ENCODE data around the gene MAP2K7.
"Not testable (repeated sequence)": the region's sequence is repeated elsewhere in the genome, so short reads cannot be mapped to it uniquely, and the experiment has no call there.

Gene MAP2K7

GRCh38 chr19:7925171-7925851, 21.6 kb downstream of the MAP2K7 start:
- Histone ChIP-seq H3K4me1 (ENCODE audit: control insufficient read depth, insufficient read depth, low read length) (peaks cover 55% of the 10 kb centered on the region), H3K27me3 (ENCODE audit: control insufficient read depth, insufficient read depth, low read length) (no peaks in the 10 kb centered on the region), H3K4me3 (ENCODE audit: low read length) (peak overlapping the region; percentile 55), H3K9me3 (replicated peaks; ENCODE audit: low read length) (no peaks in the 10 kb centered on the region), H3K4me2 (ENCODE audit: low read length) (peak overlapping the region; percentile 69), H3K36me3 (ENCODE audit: insufficient read depth, low read length) (peaks cover 22% of the 10 kb centered on the region), H3K9ac (ENCODE audit: low read depth, low read length) (no peak overlapping the region)

GRCh38 chr19:7926021-7926726, 22.5 kb downstream of the MAP2K7 start, which contains the start of gene CTXN1:
TSS of gene CTXN1 (minus strand) at chr19:7926135. CDS start at chr19:7925538, 597 bp downstream.
- peak within 1 kb of the TSS; percentile 87 for H3K4me2 ChIP-seq (ENCODE audit: low read length)
- H3K27me3 ChIP-seq (ENCODE audit: control insufficient read depth, insufficient read depth, low read length), result no peaks in the 10 kb centered on the region
- peak within 1 kb of the TSS; percentile 52 for H3K9ac ChIP-seq (ENCODE audit: low read depth, low read length)
- H3K4me1 ChIP-seq (ENCODE audit: control insufficient read depth, insufficient read depth, low read length), result peaks cover 56% of the 10 kb centered on the region
- H3K9me3 ChIP-seq (replicated peaks; ENCODE audit: low read length), result no peaks in the 10 kb centered on the region
- peak within 1 kb of the TSS; percentile 72 for H3K4me3 ChIP-seq (ENCODE audit: low read length)
- H3K36me3 ChIP-seq (ENCODE audit: insufficient read depth, low read length), result peaks cover 30% of the 10 kb centered on the region

DNA sequence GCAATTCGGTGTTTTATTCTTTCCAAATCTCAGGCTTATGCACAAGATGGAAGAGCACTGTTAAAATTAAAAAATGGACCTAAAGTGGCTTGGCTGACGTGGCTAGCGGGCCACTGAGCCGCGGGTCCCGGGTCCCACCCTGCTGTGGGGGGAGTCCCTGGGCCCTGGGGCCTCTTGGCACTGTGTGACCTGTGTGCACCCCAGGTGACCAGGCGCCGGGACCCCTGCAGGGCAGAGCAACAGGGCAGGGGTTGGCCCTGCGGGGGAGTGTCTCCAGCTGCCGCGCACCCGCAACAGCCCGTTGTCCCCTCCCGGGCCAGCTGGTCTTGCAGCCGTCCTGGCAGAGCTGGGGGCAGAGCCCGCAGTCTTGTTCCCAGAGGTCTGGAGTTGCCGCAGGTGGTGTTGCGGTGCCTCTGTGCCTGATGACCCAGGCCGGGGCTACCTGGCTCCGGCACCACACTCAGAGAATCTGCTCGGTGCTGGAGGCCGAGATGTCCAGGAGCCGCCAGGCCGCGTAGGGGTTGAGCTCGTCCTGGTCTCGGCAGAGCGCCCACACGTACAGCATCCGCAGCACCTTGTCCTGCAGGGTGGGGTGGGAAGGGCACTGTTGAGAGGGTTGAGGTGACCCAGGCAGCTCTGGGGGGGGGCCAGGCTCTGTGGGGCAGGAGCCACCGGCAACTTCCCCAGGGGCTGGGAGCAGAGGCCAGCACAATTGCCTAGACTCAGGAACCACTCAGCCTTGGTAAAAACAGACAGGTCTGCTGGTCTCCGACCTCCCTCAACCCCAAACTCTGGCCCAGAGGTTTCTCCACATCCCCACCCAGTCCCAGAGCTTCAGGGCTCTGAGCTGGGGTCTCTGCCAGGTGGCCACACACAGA, 23.3 kb downstream of the MAP2K7 start:
- Histone ChIP-seq H3K27me3 (ENCODE audit: control insufficient read depth, insufficient read depth, low read length) (no peaks in the 10 kb centered on the region), H3K4me2 (ENCODE audit: low read length) (peak overlapping the region; percentile 87), H3K9me3 (replicated peaks; ENCODE audit: low read length) (no peaks in the 10 kb centered on the region), H3K36me3 (ENCODE audit: insufficient read depth, low read length) (peaks cover 35% of the 10 kb centered on the region), H3K4me1 (ENCODE audit: control insufficient read depth, insufficient read depth, low read length) (peaks cover 48% of the 10 kb centered on the region), H3K9ac (ENCODE audit: low read depth, low read length) (no peak overlapping the region), H3K4me3 (ENCODE audit: low read length) (no peak overlapping the region)

GRCh38 chr19:7927605-7928333, 24.1 kb downstream of the MAP2K7 start:
- peak overlapping the region; percentile 61 for H3K4me2 ChIP-seq (ENCODE audit: low read length)
- H3K9ac ChIP-seq (ENCODE audit: low read depth, low read length), result peak overlapping the region; percentile 55
- no peak overlapping the region for H3K4me3 ChIP-seq (ENCODE audit: low read length)
- no peaks in the 10 kb centered on the region for H3K27me3 ChIP-seq (ENCODE audit: control insufficient read depth, insufficient read depth, low read length)
- no peaks in the 10 kb centered on the region for H3K9me3 ChIP-seq (replicated peaks; ENCODE audit: low read length)
- H3K36me3 ChIP-seq (ENCODE audit: insufficient read depth, low read length), result peaks cover 35% of the 10 kb centered on the region
- peaks cover 44% of the 10 kb centered on the region for H3K4me1 ChIP-seq (ENCODE audit: control insufficient read depth, insufficient read depth, low read length)

DNA sequence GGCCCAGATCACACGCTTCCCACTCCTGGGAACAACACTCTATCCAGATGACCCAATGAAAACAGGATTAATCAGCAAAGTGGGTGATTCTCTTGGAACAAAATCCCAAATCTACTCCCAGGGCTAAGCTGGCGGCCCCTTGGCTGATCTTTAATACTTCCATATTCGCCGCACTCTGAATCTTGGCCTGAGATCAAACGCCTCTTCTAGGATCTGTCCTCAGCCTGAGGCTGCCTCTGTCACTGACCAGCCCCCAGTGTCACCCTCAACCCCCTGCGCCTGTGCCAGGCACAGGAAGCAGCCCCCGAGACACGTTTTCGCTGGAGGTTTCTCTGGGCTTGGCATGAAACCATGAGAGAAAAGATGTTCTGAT, 24.6 kb downstream of the MAP2K7 start:
- Histone ChIP-seq H3K27me3 (ENCODE audit: control insufficient read depth, insufficient read depth, low read length) (no peaks in the 10 kb centered on the region), H3K4me3 (ENCODE audit: low read length) (no peak overlapping the region), H3K36me3 (ENCODE audit: insufficient read depth, low read length) (peaks cover 35% of the 10 kb centered on the region), H3K4me2 (ENCODE audit: low read length) (peak overlapping the region; percentile 61), H3K4me1 (ENCODE audit: control insufficient read depth, insufficient read depth, low read length) (peaks cover 44% of the 10 kb centered on the region), H3K9ac (ENCODE audit: low read depth, low read length) (peak overlapping the region; percentile 55), H3K9me3 (replicated peaks; ENCODE audit: low read length) (no peaks in the 10 kb centered on the region)

DNA sequence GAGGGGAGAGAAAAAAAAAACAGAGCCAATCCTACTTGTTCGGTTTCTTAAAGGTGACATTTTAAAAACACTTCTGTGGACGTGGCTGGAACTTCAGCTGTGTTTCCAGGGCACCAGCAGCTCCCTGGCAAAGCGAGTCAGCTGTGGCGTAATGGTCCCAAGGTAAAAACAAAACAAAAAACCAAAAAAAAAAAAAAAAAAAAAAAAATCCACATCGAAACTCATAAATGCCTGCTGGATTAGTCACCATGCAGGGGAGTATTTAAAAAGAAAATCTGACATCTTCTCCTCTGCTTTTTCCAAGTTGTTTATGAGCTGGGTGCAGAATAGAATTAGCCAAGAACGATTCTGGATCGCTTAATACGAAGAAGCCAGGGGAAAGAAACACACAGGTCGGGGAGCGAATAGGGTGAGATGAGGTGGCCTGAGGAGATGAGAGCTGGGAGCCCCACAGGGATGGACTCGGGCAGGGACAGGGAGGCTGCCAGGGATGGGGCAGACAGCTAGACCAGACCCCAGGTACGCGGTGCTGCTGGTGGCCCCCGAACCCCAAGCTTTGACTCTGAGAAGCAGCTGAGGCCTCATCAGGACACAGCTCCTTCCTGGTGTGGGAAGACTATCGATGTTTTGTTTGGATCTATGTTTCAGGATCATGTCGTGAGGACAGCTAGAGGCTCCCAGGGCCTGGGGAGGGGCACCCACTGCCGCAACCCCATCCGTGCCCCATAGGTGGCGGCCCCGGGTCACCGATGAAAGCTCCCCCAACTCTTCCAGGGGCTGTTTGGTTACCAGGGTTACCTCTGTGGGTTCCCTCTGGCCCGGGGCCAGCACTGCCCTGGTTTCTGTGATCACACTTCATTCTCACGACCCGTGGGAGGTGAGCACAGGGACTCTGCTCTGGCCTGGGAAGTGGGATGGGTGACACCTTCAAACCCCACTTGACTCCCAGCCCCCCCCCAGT, 25.3 kb downstream of the MAP2K7 start:
- H3K4me1 ChIP-seq (ENCODE audit: control insufficient read depth, insufficient read depth, low read length), result peaks cover 44% of the 10 kb centered on the region
- H3K4me2 ChIP-seq (ENCODE audit: low read length), result peak overlapping the region; percentile 77
- peaks cover 40% of the 10 kb centered on the region for H3K36me3 ChIP-seq (ENCODE audit: insufficient read depth, low read length)
- no peaks in the 10 kb centered on the region for H3K27me3 ChIP-seq (ENCODE audit: control insufficient read depth, insufficient read depth, low read length)
- H3K9ac ChIP-seq (ENCODE audit: low read depth, low read length), result peak overlapping the region; percentile 67
- H3K4me3 ChIP-seq (ENCODE audit: low read length), result peak overlapping the region; percentile 52
- no peaks in the 10 kb centered on the region for H3K9me3 ChIP-seq (replicated peaks; ENCODE audit: low read length)

- not testable (repeated sequence) for H3K9me3 ChIP-seq (replicated peaks; ENCODE audit: low read length); H3K4me2 ChIP-seq (ENCODE audit: low read length); H3K4me3 ChIP-seq (ENCODE audit: low read length); H3K9ac ChIP-seq (ENCODE audit: low read depth, low read length); H3K27me3 ChIP-seq (ENCODE audit: control insufficient read depth, insufficient read depth, low read length)
- Histone ChIP-seq H3K4me1 (ENCODE audit: control insufficient read depth, insufficient read depth, low read length) (peaks cover 44% of the 10 kb centered on the region), H3K36me3 (ENCODE audit: insufficient read depth, low read length) (peaks cover 44% of the 10 kb centered on the region)
Observed at GRCh38 chr19:7930030-7930429, 26.4 kb downstream of the MAP2K7 start.

- Histone ChIP-seq H3K36me3 (ENCODE audit: insufficient read depth, low read length) (peaks cover 50% of the 10 kb centered on the region), H3K4me1 (ENCODE audit: control insufficient read depth, insufficient read depth, low read length) (peaks cover 41% of the 10 kb centered on the region), H3K4me2 (ENCODE audit: low read length) (no peak overlapping the region)
Observed at GRCh38 chr19:7930765-7931164, 27.1 kb downstream of the MAP2K7 start.

DNA sequence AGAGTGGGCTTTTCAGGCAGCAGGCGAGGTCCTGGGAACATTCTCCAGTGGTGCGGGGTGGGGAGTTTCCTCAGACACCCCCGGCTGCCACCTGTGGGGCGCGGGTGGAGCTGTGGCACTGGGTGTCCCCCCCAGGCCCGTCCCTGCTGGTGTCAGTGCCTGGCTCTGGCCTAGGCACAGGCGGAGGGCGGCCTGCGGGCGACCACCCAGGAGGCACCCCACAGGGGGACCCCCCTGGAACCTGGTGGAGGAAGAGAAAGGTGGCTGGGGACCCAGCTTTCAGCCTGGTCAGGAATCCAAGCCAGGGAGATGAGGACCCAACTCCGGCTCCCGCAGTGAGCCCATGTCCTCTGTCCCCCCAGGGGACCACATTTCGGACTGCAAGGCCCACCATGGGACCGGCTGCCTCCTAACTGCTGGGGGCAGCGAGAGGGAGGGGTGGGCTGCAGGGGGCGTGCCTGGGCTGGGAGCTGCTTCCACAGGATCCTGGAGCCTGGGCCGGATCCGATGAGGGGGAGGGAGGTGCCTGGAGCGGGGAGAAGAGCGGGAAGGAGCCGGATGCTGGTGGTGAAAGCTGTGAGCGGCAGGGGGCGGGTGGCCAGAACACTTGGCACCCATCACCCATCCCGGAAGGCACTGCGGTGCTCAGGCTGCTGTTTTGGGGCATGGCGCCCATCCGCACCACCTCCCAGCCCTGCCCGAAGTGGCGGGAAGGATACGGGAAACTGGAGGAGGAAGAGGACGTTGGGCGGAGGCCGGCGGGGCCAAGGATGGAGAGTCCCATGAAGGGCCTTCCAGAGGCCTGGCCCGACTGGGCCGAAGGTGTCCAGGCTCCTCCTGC, 27.8 kb downstream of the MAP2K7 start:
- Histone ChIP-seq H3K27me3 (ENCODE audit: control insufficient read depth, insufficient read depth, low read length) (no peaks in the 10 kb centered on the region), H3K4me3 (ENCODE audit: low read length) (no peak overlapping the region), H3K36me3 (ENCODE audit: insufficient read depth, low read length) (peaks cover 53% of the 10 kb centered on the region), H3K4me1 (ENCODE audit: control insufficient read depth, insufficient read depth, low read length) (peaks cover 37% of the 10 kb centered on the region), H3K9me3 (replicated peaks; ENCODE audit: low read length) (no peaks in the 10 kb centered on the region), H3K4me2 (ENCODE audit: low read length) (no peak overlapping the region), H3K9ac (ENCODE audit: low read depth, low read length) (no peak overlapping the region)

More at GRCh38 chr19:7930765-7931164, 27.1 kb downstream of the MAP2K7 start:
- no peaks in the 10 kb centered on the region for H3K27me3 ChIP-seq (ENCODE audit: control insufficient read depth, insufficient read depth, low read length)
- no peaks in the 10 kb centered on the region for H3K9me3 ChIP-seq (replicated peaks; ENCODE audit: low read length)
- H3K9ac ChIP-seq (ENCODE audit: low read depth, low read length), result no peak overlapping the region
- H3K4me3 ChIP-seq (ENCODE audit: low read length), result no peak overlapping the region

All from skeletal muscle satellite cell (primary cell).